ENCODE measurements around the gene METTL13. TPM values are rescaled to one million over a fixed set of nuclear protein-coding genes. Genes with fewer than 3 reads are reported as not detected.

METTL13 gene
- total and polyA plus RNA-seq, 2 of the 8 experiments (the other 6 are each of a cell fraction or from before 2014, with no cell fraction given), result 38.1 to 66.3 TPM

DNA sequence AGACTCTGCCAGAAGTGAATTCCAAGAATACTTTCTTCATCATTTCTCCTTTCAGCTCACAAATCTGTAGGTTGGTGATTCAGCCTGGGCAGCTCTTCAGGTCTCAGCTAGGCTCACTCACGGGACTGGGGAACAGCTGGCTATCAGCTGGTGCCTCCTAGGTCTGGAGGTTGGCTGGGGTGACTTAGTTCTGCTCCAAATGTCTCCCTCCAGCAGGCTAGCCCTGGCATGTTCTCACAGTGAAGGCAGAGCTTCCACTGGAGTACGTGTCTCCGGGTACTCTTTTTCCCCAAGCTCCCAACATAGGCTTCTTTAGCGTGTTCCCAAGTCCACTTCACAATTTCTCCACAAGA lies 27.1 kb upstream of the METTL13 start:
- H3K4ac ChIP-seq (replicated peaks; ENCODE audit: insufficient read length, low read depth, low read length), result no peak overlapping the region
- peaks cover 2 to 12% (median 6%) of the 10 kb centered on the region in 4 experiments; a peak in 4 of 7 replicates for H3K4me1 ChIP-seq (replicated peaks in 1 of 4; ENCODE audit: control insufficient read depth in 3 of 4, insufficient read depth in 4 of 4, low read length in 3 of 4)
- peak overlapping the region; percentile 34 for H4K5ac ChIP-seq (ENCODE audit: insufficient read length, low read depth, low read length)
- peaks cover 11 to 17% of the 10 kb centered on the region in 2 experiments for H3K9me3 ChIP-seq (ENCODE audit: insufficient read depth in 2 of 2, low read depth in 1 of 2, low read length in 1 of 2)
- H3K79me2 ChIP-seq (ENCODE audit: control insufficient read depth in 1 of 2, insufficient read depth in 2 of 2, low read length in 2 of 2), result no peaks in the 10 kb centered on the region
- 0 out of 2 replicates have a peak overlapping the region, but pooled peaks have one; percentile 25 for H2BK15ac ChIP-seq (ENCODE audit: low read length)
- H3K9ac ChIP-seq (replicated peaks in 1 of 4; ENCODE audit: extremely low read depth in 1 of 4, low read depth in 3 of 4, low read length in 3 of 4), result no peak overlapping the region
- H3K14ac ChIP-seq (ENCODE audit: insufficient read length), result no peak overlapping the region
- peak overlapping the region; percentile 62; the same call in 1 of the 2 replicates for H3K18ac ChIP-seq (ENCODE audit: extremely low read depth, low read length)
- H4K91ac ChIP-seq (replicated peaks; ENCODE audit: insufficient read length, low read length), result peak overlapping the region; percentile 82
- H2AFZ ChIP-seq (ENCODE audit: low read length), result peak overlapping the region; percentile 60; the same call in 1 of the 2 replicates
- ChIA-PET CTCF (ENCODE audit: partially characterized antibody) (interaction anchor here (3.2 kb wide), 1 partner anchor 109 kb away, joined by 10 read pairs; no protein-coding TSS in a partner anchor), POLR2A (ENCODE audit: partially characterized antibody) (interaction anchor here (1.1 to 1.7 kb wide), 2 partner anchors 11 to 31 kb away, joined by 3 to 9 read pairs; no protein-coding TSS in a partner anchor)
- H3K56ac ChIP-seq (replicated peaks; ENCODE audit: insufficient read length, low read depth, low read length), result no peak overlapping the region
- H2BK120ac ChIP-seq (replicated peaks; ENCODE audit: low read depth, low read length), result peak overlapping the region; percentile 25
- no peak overlapping the region for H2AK5ac ChIP-seq (ENCODE audit: low read depth, low read length)
- no peaks in the 10 kb centered on the region for H4K20me1 ChIP-seq (replicated peaks in 1 of 2; ENCODE audit: control insufficient read depth in 1 of 2, insufficient read depth in 2 of 2, low read length in 2 of 2)
- DNase-seq (ENCODE audit: low read depth in 1 of 2, low spot score in 2 of 2) (no peak), FAIRE-seq (no peak)
- peak overlapping the region in 1 of 2 experiments; percentile 33; a peak in 1 of 4 replicates for H3K4me2 ChIP-seq (ENCODE audit: insufficient read depth in 1 of 2, low read depth in 2 of 2, low read length in 2 of 2)
- H3K79me1 ChIP-seq (ENCODE audit: low read depth, low read length), result no peaks in the 10 kb centered on the region
- H3K27me3 ChIP-seq (replicated peaks in 1 of 4; ENCODE audit: control insufficient read depth in 3 of 4, extremely low read depth in 1 of 4, insufficient read depth in 3 of 4, low read length in 3 of 4), result peaks cover 0 to 1% (median 0%) of the 10 kb centered on the region in 4 experiments; a peak in 1 of 7 replicates
- peaks cover 0 to 3% (median 0%) of the 10 kb centered on the region in 4 experiments; a peak in 1 of 8 replicates for H3K36me3 ChIP-seq (ENCODE audit: control insufficient read depth in 2 of 4, insufficient read depth in 4 of 4, low read length in 3 of 4)
- peak overlapping the region; percentile 98 for H2BK5ac ChIP-seq (ENCODE audit: low read depth, low read length)
- peak overlapping the region; percentile 49 for H2BK20ac ChIP-seq (ENCODE audit: low read length)
- no peak overlapping the region for H3K23ac ChIP-seq (ENCODE audit: insufficient read length)
- H2BK12ac ChIP-seq (ENCODE audit: low read depth, low read length), result peak overlapping the region; percentile 93
- H3K23me2 ChIP-seq (ENCODE audit: low read depth, low read length), result 0 out of 2 replicates have a peak, but pooled peaks cover 3% of the 10 kb centered on the region
- H4K8ac ChIP-seq (ENCODE audit: extremely low read depth, insufficient read depth, low read length), result no peak overlapping the region
- no peak for TF ChIP-seq TAF1 (IDR thresholded peaks at IDR 0.05; ENCODE audit: low read depth, low read length)
- TF ChIP-seq TEAD4 (IDR thresholded peaks at IDR 0.05; ENCODE audit: low read depth, low read length), result 0 out of 2 replicates have a peak, but pooled peaks have one; percentile 11
- no peak for TF ChIP-seq GABPA (IDR thresholded peaks at IDR 0.05; ENCODE audit: borderline replicate concordance, insufficient read depth, low read length)
- no peak for TF ChIP-seq NANOG (IDR thresholded peaks at IDR 0.05; ENCODE audit: insufficient read depth, low read depth, low read length, poor library complexity, severe bottlenecking)
- no peak for TF ChIP-seq FOSL1 (IDR thresholded peaks at IDR 0.05; ENCODE audit: insufficient read depth, low read depth, low read length)
- no peak for TF ChIP-seq SAP30 (IDR thresholded peaks at IDR 0.05; ENCODE audit: insufficient read depth, insufficient replicate concordance, low read length)
- peak; percentile 27 for TF ChIP-seq KDM4A (IDR thresholded peaks at IDR 0.05; ENCODE audit: low read depth, low read length, severe bottlenecking)
- no peak overlapping the region for H3K4me3 ChIP-seq (ENCODE audit: extremely low read depth in 1 of 4, insufficient read depth in 2 of 4, low read depth in 3 of 4, low read length in 4 of 4)
- peak overlapping the region; percentile 7; the same call in 1 of the 2 replicates for H3K27ac ChIP-seq (ENCODE audit: low read depth, low read length)
- 67% methylated on average over 4 of the region's 4 CpGs; no CpG with 5 or more reads in 1 of the 2 experiments for WGBS, 2 experiments (ENCODE audit: extremely low coverage in 1 of 2, insufficient coverage in 1 of 2, insufficient read length in 1 of 2, insufficient replicate concordance in 2 of 2, low coverage in 1 of 2, low lambda C conversion rate in 2 of 2, missing lambda C conversion rate in 1 of 2)
